ENCODE measurements around the gene SLC4A4. TPM values are rescaled to one million over a fixed set of nuclear protein-coding genes. Genes with fewer than 3 reads are reported as not detected.

The SLC4A4 gene
- total and polyA plus RNA-seq, 2 of the 8 experiments (the other 6 are each of a cell fraction or from before 2014, with no cell fraction given), result 0.67 to 2.8 TPM

DNA sequence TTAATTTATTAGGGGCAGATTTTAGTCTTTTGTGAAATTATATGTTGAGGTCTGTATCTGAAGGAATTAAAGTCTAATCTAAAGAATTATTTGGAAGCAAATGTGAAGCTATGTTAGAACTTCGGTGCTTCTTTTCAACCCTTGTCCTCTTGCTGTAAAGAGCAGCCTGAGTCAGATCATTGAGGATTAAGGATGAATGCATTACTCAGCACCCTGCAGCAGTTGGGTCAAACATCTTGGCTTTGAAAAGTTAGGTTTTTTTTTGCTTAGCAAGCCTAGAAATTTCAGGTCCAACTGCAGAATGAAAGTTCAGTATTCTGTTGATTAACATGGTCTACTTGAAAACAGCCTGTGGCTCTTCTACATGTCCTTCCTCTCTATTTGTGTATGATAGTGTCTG, 57.6 kb downstream of the SLC4A4 start:
- Histone ChIP-seq H3K4ac (replicated peaks; ENCODE audit: insufficient read length, low read depth, low read length) (no peak overlapping the region), H3K27me3 (replicated peaks in 1 of 4; ENCODE audit: control insufficient read depth in 3 of 4, extremely low read depth in 1 of 4, insufficient read depth in 3 of 4, low read length in 3 of 4) (no peaks in the 10 kb centered on the region), H3K18ac (ENCODE audit: extremely low read depth, low read length) (no peak overlapping the region), H3K9ac (replicated peaks in 1 of 4; ENCODE audit: extremely low read depth in 1 of 4, low read depth in 3 of 4, low read length in 3 of 4) (no peak overlapping the region), H4K5ac (ENCODE audit: insufficient read length, low read depth, low read length) (no peak overlapping the region), H2AK5ac (ENCODE audit: low read depth, low read length) (no peak overlapping the region), H4K8ac (ENCODE audit: extremely low read depth, insufficient read depth, low read length) (no peak overlapping the region), H2BK15ac (ENCODE audit: low read length) (no peak overlapping the region), H3K79me2 (ENCODE audit: control insufficient read depth in 1 of 2, insufficient read depth in 2 of 2, low read length in 2 of 2) (no peaks in the 10 kb centered on the region), H3K23ac (ENCODE audit: insufficient read length) (no peak overlapping the region), H3K56ac (replicated peaks; ENCODE audit: insufficient read length, low read depth, low read length) (no peak overlapping the region), H2BK120ac (replicated peaks; ENCODE audit: low read depth, low read length) (no peak overlapping the region), H3K9me3 (ENCODE audit: insufficient read depth in 2 of 2, low read depth in 1 of 2, low read length in 1 of 2) (no peaks in the 10 kb centered on the region), H2BK12ac (ENCODE audit: low read depth, low read length) (no peak overlapping the region), H4K91ac (replicated peaks; ENCODE audit: insufficient read length, low read length) (no peak overlapping the region), H3K4me1 (replicated peaks in 1 of 4; ENCODE audit: control insufficient read depth in 3 of 4, insufficient read depth in 4 of 4, low read length in 3 of 4) (no peaks in the 10 kb centered on the region), H4K20me1 (replicated peaks in 1 of 2; ENCODE audit: control insufficient read depth in 1 of 2, insufficient read depth in 2 of 2, low read length in 2 of 2) (no peaks in the 10 kb centered on the region), H2AFZ (ENCODE audit: low read length) (no peak overlapping the region), H2BK20ac (ENCODE audit: low read length) (no peak overlapping the region), H3K36me3 (ENCODE audit: control insufficient read depth in 2 of 4, insufficient read depth in 4 of 4, low read length in 3 of 4) (no peaks in the 10 kb centered on the region), H3K79me1 (ENCODE audit: low read depth, low read length) (no peaks in the 10 kb centered on the region), H3K14ac (ENCODE audit: insufficient read length) (no peak overlapping the region), H2BK5ac (ENCODE audit: low read depth, low read length) (no peak overlapping the region), H3K27ac (ENCODE audit: low read depth, low read length) (no peak overlapping the region), H3K4me3 (ENCODE audit: extremely low read depth in 1 of 4, insufficient read depth in 2 of 4, low read depth in 3 of 4, low read length in 4 of 4) (no peak overlapping the region), H3K4me2 (ENCODE audit: insufficient read depth in 1 of 2, low read depth in 2 of 2, low read length in 2 of 2) (no peak overlapping the region), H3K23me2 (ENCODE audit: low read depth, low read length) (no peaks in the 10 kb centered on the region)
- CTCF ChIA-PET (ENCODE audit: partially characterized antibody), result no interaction called here
- POLR2A ChIA-PET (ENCODE audit: partially characterized antibody), result no interaction called here
- DNase-seq (ENCODE audit: low read depth in 1 of 2, low spot score in 2 of 2), result no peak
- no peak for FAIRE-seq
- WGBS, 2 experiments (ENCODE audit: extremely low coverage in 1 of 2, insufficient coverage in 1 of 2, insufficient read length in 1 of 2, insufficient replicate concordance in 2 of 2, low coverage in 1 of 2, low lambda C conversion rate in 2 of 2, missing lambda C conversion rate in 1 of 2), result 85% methylated on average over 1 of the region's 1 CpG; no CpG with 5 or more reads in 1 of the 2 experiments
- TF ChIP-seq TAF1 (IDR thresholded peaks at IDR 0.05; ENCODE audit: low read depth, low read length) (no peak), EZH2 (IDR thresholded peaks at IDR 0.05; ENCODE audit: low read depth, low read length, severe bottlenecking) (no peak), SUZ12 (IDR thresholded peaks at IDR 0.05; ENCODE audit: low read length) (no peak), JUN (IDR thresholded peaks at IDR 0.05; ENCODE audit: low read depth, low read length) (no peak), EP300 (IDR thresholded peaks at IDR 0.05; ENCODE audit: borderline replicate concordance in 1 of 2, low read depth in 2 of 2, low read length in 2 of 2) (no peak), BRCA1 (IDR thresholded peaks at IDR 0.05; ENCODE audit: low read depth, low read length) (no peak), GTF2F1 (IDR thresholded peaks at IDR 0.05; ENCODE audit: borderline replicate concordance, low read depth, low read length) (no peak), JUND (IDR thresholded peaks at IDR 0.05; ENCODE audit: low read length) (no peak), TBP (IDR thresholded peaks at IDR 0.05; ENCODE audit: low read depth, low read length) (no peak), E2F6 (IDR thresholded peaks at IDR 0.05) (no peak), SP1 (IDR thresholded peaks at IDR 0.05; ENCODE audit: low read depth, low read length) (no peak), USF2 (IDR thresholded peaks at IDR 0.05; ENCODE audit: low read length) (no peak), SIRT6 (IDR thresholded peaks at IDR 0.05; ENCODE audit: low read length) (no peak), SIN3A (conservative IDR thresholded peaks at IDR 0.05 in 1 of 2, IDR thresholded peaks at IDR 0.05 in 1 of 2; ENCODE audit: low read depth in 1 of 2, low read length in 2 of 2) (no peak)

Data from H1 (cell line).